NCI-H1092 treated with DMSO at 0.1 percent for 48 hours (cell line): Measurements from ENCODE around the gene BCL2L11.
A peak's percentile ranks its signal among the peaks of the same experiment; 100 is the strongest.

Experiments used
- DNase-seq: peaks from one replicate; lab custom pipeline; 2025; lab: John Stamatoyannopoulos, UW

Gene BCL2L11

DNA sequence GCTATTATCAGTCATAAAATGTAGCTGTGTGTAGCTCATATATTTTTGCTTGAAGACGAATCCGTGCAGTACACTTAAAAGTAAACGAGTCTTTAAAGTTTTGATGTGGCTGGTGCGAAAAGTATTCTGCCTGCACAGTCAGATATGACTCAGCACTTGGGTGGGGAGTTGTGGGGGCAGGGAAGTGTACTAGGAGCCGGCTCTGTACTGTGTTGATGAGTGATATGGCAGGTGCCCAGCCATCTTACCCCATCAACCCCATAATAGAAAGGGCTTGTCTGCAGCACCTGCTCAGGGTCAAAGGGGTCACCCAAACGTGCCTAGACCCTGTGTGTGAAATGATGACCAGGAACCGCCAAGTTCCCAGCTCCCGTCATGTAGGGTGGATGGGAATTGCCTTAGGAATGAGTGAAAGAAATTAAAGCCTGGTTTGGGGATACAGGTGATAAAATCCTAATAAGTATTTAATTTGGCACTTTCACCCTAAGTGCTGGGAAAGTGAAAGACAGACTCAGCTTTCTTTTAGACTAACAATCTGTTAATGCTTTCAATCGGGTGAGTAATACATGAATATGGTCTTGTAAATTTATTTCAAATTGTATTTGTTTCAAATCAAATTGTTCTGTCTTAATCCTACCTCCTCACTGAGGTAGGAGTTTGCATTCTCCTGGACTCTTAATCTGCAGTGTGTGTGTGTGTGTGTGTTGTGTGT, 48.0 kb downstream of the BCL2L11 start:
- no peak for DNase-seq

DNA sequence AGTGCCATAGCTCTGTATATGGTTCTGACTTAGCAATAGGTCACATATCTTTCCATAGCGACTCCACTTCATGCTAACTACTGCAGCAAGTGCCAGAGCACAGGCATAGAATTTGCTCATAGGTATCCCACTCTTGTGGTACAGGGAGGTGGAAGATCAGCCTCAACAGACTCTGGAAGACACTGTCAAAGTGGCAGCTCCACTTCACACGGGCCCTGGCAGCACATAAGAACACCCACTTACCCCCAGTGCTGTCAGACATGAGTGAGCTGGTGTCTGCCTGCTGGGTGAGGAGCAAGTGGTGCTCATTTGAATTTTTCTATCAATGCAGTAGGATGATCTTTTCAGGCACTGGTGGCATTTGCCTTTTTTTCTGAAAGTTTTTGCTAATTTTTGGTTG, 48.6 kb downstream of the BCL2L11 start:
- no peak for DNase-seq

- DNase-seq = no peak
These were observed 49.2 kb downstream of the BCL2L11 start for GRCh38 chr2:111169924-111170323.

- DNase-seq = no peak
These were observed 50.7 kb downstream of the BCL2L11 start for GRCh38 chr2:111171337-111171930.

GRCh38 chr2:111172666-111173065, 52.0 kb downstream of the BCL2L11 start:
- DNase-seq = no peak

DNA sequence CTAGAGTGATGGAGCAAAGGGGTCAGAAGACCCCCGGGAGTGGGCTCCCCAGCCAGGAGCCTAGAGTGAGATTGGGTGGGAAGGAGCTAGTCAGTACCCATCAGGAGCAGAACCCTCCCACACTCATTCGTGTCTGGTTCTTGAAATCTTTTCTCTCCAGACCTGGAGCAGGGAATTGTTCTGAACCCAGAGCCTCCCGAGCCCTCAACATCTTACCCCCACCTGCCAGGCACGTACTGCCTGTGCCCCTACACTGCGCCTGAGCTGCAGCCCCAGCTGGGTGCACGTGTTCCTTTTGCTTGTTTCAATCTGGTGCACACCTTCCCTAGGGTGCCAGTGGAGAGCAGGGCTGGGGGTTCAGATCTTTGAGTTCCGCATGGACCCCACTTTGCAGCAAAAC, 52.6 kb downstream of the BCL2L11 start:
- no peak for DNase-seq

DNA sequence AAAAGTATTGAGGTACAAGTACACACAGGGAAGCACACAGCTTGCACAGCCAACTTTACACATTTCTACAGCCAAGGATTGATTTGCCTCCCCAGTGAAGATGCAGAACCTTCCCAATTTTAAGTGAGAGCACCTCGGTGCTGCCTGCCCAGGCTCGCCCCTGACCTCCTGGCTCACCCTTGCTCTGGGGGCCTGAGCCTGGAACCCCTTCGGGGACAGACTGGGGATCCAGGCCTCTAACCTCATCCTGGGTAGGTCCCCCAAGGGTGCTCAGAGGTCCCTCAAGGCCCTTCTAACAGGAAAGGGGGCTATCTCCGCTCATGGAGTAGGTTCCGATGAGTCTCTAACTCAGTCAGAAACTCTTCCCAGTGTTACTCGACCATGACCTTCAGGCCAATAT, 53.1 kb downstream of the BCL2L11 start:
- DNase-seq = no peak

DNA sequence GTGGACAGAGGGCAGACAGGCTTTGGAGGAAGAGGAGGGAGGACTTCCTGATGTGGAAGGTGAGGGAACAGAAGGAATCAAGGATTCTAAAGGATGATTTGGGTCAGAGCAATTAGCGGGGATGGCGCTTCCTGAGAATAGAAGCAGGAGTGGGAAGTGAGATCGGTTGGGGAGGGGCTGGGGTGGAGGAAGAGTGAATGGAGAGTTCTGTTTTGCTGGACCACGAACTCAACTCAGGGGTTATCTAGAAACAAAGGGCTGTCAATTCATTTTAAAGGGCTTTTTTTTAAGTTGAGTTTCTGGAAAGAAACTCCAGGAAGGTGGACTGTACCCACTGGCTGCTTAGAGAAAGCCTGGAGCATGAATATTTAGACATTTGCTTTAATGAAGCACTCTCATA, 54.9 kb downstream of the BCL2L11 start:
- DNase-seq = no peak

DNA sequence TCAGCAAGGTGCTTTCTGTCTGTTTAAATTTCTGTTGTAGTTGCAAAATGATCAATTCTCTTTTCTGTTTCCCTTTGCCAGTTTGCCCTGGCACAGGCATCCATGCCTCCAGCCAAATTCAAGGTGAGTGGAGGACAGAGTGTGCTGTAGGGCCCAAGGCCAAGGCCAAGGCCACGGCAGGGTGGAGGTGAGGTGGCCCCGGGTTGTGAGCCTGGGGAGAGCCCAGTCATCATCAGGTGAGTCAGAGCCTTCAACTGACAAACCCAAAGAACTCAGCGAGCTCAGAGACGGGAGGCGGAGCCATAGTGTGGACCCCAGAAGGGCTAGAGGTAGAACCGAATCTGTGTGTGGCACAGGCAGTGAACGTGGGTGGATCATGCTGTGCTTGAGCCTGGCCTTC, 55.7 kb downstream of the BCL2L11 start:
- no peak for DNase-seq

GRCh38 chr2:111176867-111177266, 56.2 kb downstream of the BCL2L11 start:
- no peak for DNase-seq

DNA sequence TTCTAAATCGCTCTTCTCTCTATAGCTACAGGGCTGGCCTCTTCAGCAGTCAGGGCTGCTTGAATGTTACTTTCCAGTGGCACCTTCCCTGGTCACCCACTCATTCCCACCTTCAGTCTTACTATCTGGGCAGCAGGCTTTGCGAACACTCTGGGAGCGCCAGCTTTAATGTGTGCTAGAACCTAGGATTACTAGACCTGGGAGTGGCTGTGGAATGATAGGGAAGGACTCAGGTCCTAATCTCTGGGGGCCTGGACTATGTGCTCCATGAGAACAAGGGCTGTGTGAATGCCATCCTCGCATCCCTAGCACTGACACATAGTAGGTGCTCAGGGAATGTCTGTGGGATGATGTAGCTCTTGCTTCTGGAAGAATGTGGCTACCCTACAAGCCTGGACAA, 57.6 kb downstream of the BCL2L11 start:
- DNase-seq = no peak

GRCh38 chr2:111178730-111179405, 58.2 kb downstream of the BCL2L11 start:
- DNase-seq = no peak

GRCh38 chr2:111182121-111182520, 61.4 kb downstream of the BCL2L11 start:
- no peak for DNase-seq

- DNase-seq = no peak
These were observed 62.0 kb downstream of the BCL2L11 start for GRCh38 chr2:111182740-111183139.

GRCh38 chr2:111184725-111185310, 64.1 kb downstream of the BCL2L11 start:
- DNase-seq = no peak

DNA sequence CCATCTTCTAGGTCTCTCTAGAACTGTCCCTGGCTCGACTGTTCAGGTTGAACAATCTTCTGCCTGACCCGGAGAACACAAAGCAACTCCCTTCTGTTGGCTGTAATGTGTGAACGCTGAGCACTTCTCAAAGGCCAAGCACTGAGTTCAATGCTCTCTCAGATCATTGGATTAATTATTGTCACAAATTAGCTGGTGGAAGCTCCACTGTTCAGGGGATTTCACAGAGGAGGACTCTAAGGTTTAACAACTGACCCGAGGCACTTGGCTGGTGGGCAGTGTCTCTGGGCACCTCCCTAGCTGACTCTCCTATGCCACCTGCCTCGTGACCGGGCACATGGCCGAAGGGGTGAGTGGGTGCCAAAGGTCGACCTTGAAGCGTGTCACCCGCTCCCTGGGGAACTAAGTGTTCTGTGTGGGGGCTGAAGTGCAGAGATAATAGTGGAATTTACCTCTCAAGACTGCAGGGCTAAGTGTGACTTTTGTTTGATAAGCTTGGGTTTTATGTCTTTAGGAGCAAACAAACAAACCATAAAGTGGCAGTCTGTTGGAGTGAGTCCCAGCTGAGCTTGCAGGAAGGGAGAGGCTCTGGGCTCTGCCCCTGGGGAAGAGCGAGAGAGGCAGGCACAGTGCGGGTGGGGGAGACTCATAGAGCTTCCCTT, 64.8 kb downstream of the BCL2L11 start:
- peak; percentile 75 for DNase-seq

DNA sequence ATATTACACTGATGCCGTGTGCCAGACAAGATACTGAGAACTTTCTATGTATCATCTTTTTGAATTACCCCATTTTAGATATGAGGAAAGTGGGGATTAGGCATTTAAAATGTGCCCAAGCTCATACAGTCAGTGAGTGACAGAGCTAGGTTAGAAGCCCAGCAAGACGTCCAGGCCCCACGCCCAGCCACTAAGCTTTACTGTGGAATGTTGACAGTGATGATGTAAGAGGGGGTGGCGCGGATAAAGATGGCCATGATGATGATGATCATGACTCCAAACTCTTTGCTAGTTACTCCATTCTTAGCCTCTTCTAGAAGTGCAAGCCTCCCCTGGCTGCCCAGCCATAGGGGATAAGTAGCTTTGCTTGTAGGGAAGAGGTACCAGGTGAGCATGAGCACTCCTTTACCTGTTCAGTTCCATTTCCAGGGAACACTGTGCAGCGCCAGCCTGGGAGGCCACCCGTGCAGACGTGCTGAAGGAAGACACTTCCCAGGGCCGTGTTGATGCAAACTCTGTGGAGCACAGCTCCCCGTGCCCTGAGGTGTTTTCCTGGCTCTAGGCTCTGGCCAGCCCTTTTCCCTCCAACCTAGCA, 65.5 kb downstream of the BCL2L11 start:
- no peak for DNase-seq

GRCh38 chr2:111186933-111187332, 66.2 kb downstream of the BCL2L11 start:
- DNase-seq = no peak

DNA sequence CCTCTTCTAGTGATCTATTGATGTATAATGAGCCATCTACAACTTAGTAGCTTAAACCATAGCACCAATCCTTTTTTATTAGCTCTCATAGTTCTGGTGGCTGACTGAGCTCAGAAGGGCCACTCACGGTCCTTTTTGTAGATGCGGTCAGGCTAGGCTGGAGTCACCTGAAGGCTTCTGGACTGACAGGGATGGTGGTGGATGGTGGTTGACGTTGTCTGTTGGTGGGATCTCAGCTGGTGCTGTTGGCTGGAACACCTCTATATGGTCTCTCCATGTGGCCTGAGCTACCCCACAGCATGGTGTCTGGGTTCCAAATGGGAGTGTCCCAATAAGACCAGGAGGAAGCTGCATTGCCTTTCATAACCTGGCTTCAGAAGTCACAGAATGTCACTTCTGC, 68.0 kb downstream of the BCL2L11 start:
- DNase-seq = no peak

DNA sequence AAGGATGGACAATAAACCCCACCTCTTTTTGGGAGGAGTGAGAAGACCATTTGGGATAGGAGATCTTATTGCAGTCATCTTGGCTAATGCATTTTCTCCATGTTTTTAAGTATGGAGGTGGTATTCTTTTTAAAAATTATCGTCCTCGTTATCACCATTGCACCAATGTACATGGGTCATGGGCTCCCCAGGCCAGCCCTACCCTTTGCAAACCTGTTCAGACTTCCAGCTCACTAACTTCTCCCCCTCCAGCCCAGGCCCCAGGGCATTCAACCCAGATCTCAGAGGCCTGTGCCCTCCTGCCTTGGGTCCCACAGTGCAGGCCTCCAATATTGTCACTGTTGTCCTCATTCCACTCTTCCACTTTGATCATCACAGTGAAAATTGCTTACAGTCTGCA, 68.4 kb downstream of the BCL2L11 start:
- no peak for DNase-seq

- DNase-seq = no peak
These were observed 70.3 kb downstream of the BCL2L11 start for GRCh38 chr2:111190816-111191540.
